VCaP (cell line): ENCODE results near the gene GOLGA8S.
"Not testable (repeated sequence)": the region's sequence is repeated elsewhere in the genome, so short reads cannot be mapped to it uniquely, and the experiment has no call there.

Source experiments
- H3K27ac ChIP-seq: fragments of 450-650 bp; 2 replicates; pipeline ENCODE4 v1.5.1; 2017
- CTCF ChIP-seq: fragments of 450-650 bp; conservative IDR thresholded peaks from 2 replicates; pipeline ENCODE4 v1.5.1; 2017; ENCODE audit warnings: mild to moderate bottlenecking, moderate library complexity

GOLGA8S gene

GRCh38 chr15:23354448-23354847 is at the start of gene GOLGA8S:
Gene GOLGA8S (plus strand): TSS chr15:23354748. CDS start chr15:23354810, 62 bp downstream.
- not testable (repeated sequence) for H3K27ac ChIP-seq

GRCh38 chr15:23304805-23305204 is 49.7 kb upstream of the GOLGA8S start:
- peak overlapping the region; percentile 53 for H3K27ac ChIP-seq

- H3K27ac ChIP-seq: not testable (repeated sequence)
Observed at GRCh38 chr15:23305921-23306320, 48.6 kb upstream of the GOLGA8S start.

GRCh38 chr15:23311233-23311632 is 43.3 kb upstream of the GOLGA8S start:
- not testable (repeated sequence) for H3K27ac ChIP-seq

- not testable (repeated sequence) for H3K27ac ChIP-seq
Observed at GRCh38 chr15:23334096-23334495, 20.5 kb upstream of the GOLGA8S start, which contains the start of gene GOLGA6L26. Gene GOLGA6L26 (minus strand): TSS chr15:23334196. CDS start chr15:23334135, 61 bp downstream.

GRCh38 chr15:23362622-23363021 is 8.1 kb downstream of the GOLGA8S start:
- H3K27ac ChIP-seq: not testable (repeated sequence)

- H3K27ac ChIP-seq: not testable (repeated sequence)
Observed at GRCh38 chr15:23364261-23364660, 9.7 kb downstream of the GOLGA8S start.

GRCh38 chr15:23370578-23370977 is 16.0 kb downstream of the GOLGA8S start:
- no peak overlapping the region for H3K27ac ChIP-seq
- no peak for TF ChIP-seq CTCF

GRCh38 chr15:23371134-23371533 is 16.6 kb downstream of the GOLGA8S start:
- H3K27ac ChIP-seq: not testable (repeated sequence)

- not testable (repeated sequence) for H3K27ac ChIP-seq
Observed at GRCh38 chr15:23371868-23372267, 17.3 kb downstream of the GOLGA8S start.

- TF ChIP-seq CTCF: no peak
Observed at GRCh38 chr15:23372284-23372683, 17.7 kb downstream of the GOLGA8S start.

GRCh38 chr15:23372891-23373600 is 18.5 kb downstream of the GOLGA8S start:
- H3K27ac ChIP-seq: not testable (repeated sequence)

More at GRCh38 chr15:23372284-23372683, 17.7 kb downstream of the GOLGA8S start:
- no peak overlapping the region for H3K27ac ChIP-seq

GRCh38 chr15:23374226-23374625 is 19.7 kb downstream of the GOLGA8S start:
- H3K27ac ChIP-seq: not testable (repeated sequence)

GRCh38 chr15:23378946-23379345 is 24.4 kb downstream of the GOLGA8S start:
- H3K27ac ChIP-seq: not testable (repeated sequence)

GRCh38 chr15:23380700-23381099 is 26.2 kb downstream of the GOLGA8S start:
- not testable (repeated sequence) for H3K27ac ChIP-seq

GRCh38 chr15:23381192-23381591 is 26.6 kb downstream of the GOLGA8S start:
- not testable (repeated sequence) for H3K27ac ChIP-seq
